IMR-90 (cell line): ENCODE results near the gene INTS3. TPM values are rescaled to one million over a fixed set of nuclear protein-coding genes. Genes with fewer than 3 reads are reported as not detected.

Experiments used
- ATAC-seq: fragments of 200-7000 bp; cut with Tn5 transposase; 2 replicates; pipeline ENCODE4 v1.9.1; 2020; ENCODE audit warnings: low read depth, mild to moderate bottlenecking, moderate library complexity
- BruUV-seq: library from RNA; stranded (reverse); fragments of 400-500 nt; replicated peaks from 2 replicates; lab custom pipeline; 2021; lab: Mats Ljungman, UMichigan
- CTCF ChIA-PET: fragments of 300-600 bp; formaldehyde crosslinking; extraction: SDS; loops from one replicate; lab custom pipeline; 2021; ENCODE audit warnings: antibody characterized with exemption; lab: Yijun Ruan, JAX
- POLR2A ChIA-PET: fragments of 300-600 bp; sonication (Branson Sonifier 250); formaldehyde crosslinking; loops from one replicate; lab custom pipeline; 2022; ENCODE audit warnings: antibody characterized with exemption; ENCODE audit not compliant: unreplicated experiment; lab: Charles Lee
- DNase-seq: peaks from one replicate; pipeline ENCODE4 v3.0.0; 2013
- H2AFZ ChIP-seq: replicated peaks from 2 replicates; pipeline ENCODE3; 2013; ENCODE audit warnings: low read length, mild to moderate bottlenecking; ENCODE audit not compliant: poor library complexity
- H2AK5ac ChIP-seq: 2 replicates; pipeline ENCODE4 v1.6.1; 2013; ENCODE audit warnings: low read depth, low read length, inconsistent platforms
- H2AK9ac ChIP-seq: replicated peaks from 2 replicates; pipeline ENCODE3; 2013; ENCODE audit warnings: mild to moderate bottlenecking, low read depth, low read length, moderate library complexity; ENCODE audit not compliant: poor library complexity
- H2BK120ac ChIP-seq: 2 replicates; pipeline ENCODE4 v1.6.1; 2013; ENCODE audit warnings: low read depth, low read length, inconsistent platforms
- H2BK15ac ChIP-seq: 3 replicates; pipeline ENCODE4 v1.6.1; 2013; ENCODE audit warnings: low read depth, low read length, inconsistent platforms
- H2BK20ac ChIP-seq: 2 replicates; pipeline ENCODE4 v1.6.1; 2013; ENCODE audit warnings: low read depth, mild to moderate bottlenecking, inconsistent platforms, low read length, moderate library complexity
- H2BK5ac ChIP-seq: 2 replicates; pipeline ENCODE4 v1.6.1; 2013; ENCODE audit warnings: mild to moderate bottlenecking, low read depth, low read length, inconsistent platforms; ENCODE audit not compliant: poor library complexity, severe bottlenecking
- H3K14ac ChIP-seq: replicated peaks from 2 replicates; pipeline ENCODE4 v1.6.1; 2013; ENCODE audit warnings: low read depth, low read length, inconsistent platforms
- H3K18ac ChIP-seq: 2 replicates; pipeline ENCODE4 v1.6.1; 2013; ENCODE audit warnings: low read depth, low read length, control low read depth
- H3K23ac ChIP-seq: 2 replicates; pipeline ENCODE4 v1.6.1; 2013; ENCODE audit warnings: low read depth, low read length, inconsistent platforms
- H3K27ac ChIP-seq: 2 replicates; pipeline ENCODE4 v1.5.1; 2013; ENCODE audit warnings: mild to moderate bottlenecking, control low read depth, low read length; ENCODE audit not compliant: insufficient read depth
- H3K27me3 ChIP-seq: 2 replicates; pipeline ENCODE4 v1.6.1; 2013; ENCODE audit warnings: low read length; ENCODE audit not compliant: control insufficient read depth, insufficient read depth
- H3K36me3 ChIP-seq: 2 replicates; pipeline ENCODE4 v1.6.1; 2013; ENCODE audit warnings: low read length, mixed read lengths; ENCODE audit not compliant: control insufficient read depth, insufficient read depth
- H3K4ac ChIP-seq: 2 replicates; pipeline ENCODE4 v1.6.1; 2013; ENCODE audit warnings: low read depth, low read length, inconsistent platforms
- H3K4me1 ChIP-seq: 2 replicates; pipeline ENCODE4 v1.6.1; 2013; ENCODE audit warnings: low read length, mixed read lengths; ENCODE audit not compliant: control insufficient read depth, insufficient read depth
- H3K4me2 ChIP-seq: 2 replicates; pipeline ENCODE4 v1.6.1; 2013; ENCODE audit warnings: low read depth, mild to moderate bottlenecking, control low read depth, low read length, moderate library complexity
- H3K4me3 ChIP-seq: 2 replicates; pipeline ENCODE4 v1.5.1; 2013; ENCODE audit warnings: low read depth, mild to moderate bottlenecking, control low read depth, low read length, moderate library complexity; ENCODE audit not compliant: insufficient read depth
- H3K56ac ChIP-seq: 2 replicates; pipeline ENCODE4 v1.6.1; 2013; ENCODE audit warnings: low read length, inconsistent platforms; ENCODE audit not compliant: insufficient read depth; ENCODE audit errors: extremely low read depth
- H3K79me1 ChIP-seq, 2 experiments: 2 replicates each; pipeline ENCODE4 v1.6.1; 2013; ENCODE audit warnings: low read length in 2 of 2, inconsistent platforms in 1 of 2, low read depth in 1 of 2
- H3K9ac ChIP-seq: 2 replicates; pipeline ENCODE4 v1.6.1; 2013; ENCODE audit warnings: low read depth, low read length, control low read depth
- H3K9me1 ChIP-seq: 2 replicates; pipeline ENCODE4 v1.6.1; 2013; ENCODE audit warnings: low read length, inconsistent platforms; ENCODE audit not compliant: insufficient read depth
- H3K9me3 ChIP-seq: 2 replicates; pipeline ENCODE4 v1.6.1; 2013; ENCODE audit warnings: low read length; ENCODE audit not compliant: control insufficient read depth, insufficient read depth
- H4K20me1 ChIP-seq: 2 replicates; pipeline ENCODE4 v1.6.1; 2013; ENCODE audit warnings: low read length, inconsistent platforms; ENCODE audit not compliant: insufficient read depth
- H4K5ac ChIP-seq: 2 replicates; pipeline ENCODE4 v1.6.1; 2013; ENCODE audit warnings: mild to moderate bottlenecking, low read depth, low read length, control low read depth
- H4K8ac ChIP-seq, 2 experiments: 2 replicates each; pipeline ENCODE4 v1.6.1; 2013; ENCODE audit warnings: low read depth in 2 of 2, low read length in 2 of 2, control low read depth in 1 of 2, inconsistent platforms in 1 of 2
- H4K91ac ChIP-seq: 2 replicates; pipeline ENCODE4 v1.6.1; 2013; ENCODE audit warnings: low read depth, low read length, inconsistent platforms; ENCODE audit not compliant: insufficient read depth
- CTCF ChIP-seq: conservative IDR thresholded peaks from 2 replicates; pipeline ENCODE4 v1.5.1; 2012; ENCODE audit warnings: mild to moderate bottlenecking, low read depth, low read length, improper control_type of control experiment
- FOS ChIP-seq: fragments of 150-350 bp; IDR thresholded peaks from 2 replicates; pipeline ENCODE4 v1.6.1; 2016; ENCODE audit warnings: low read depth, low read length
- MAZ ChIP-seq: IDR thresholded peaks from 2 replicates; pipeline ENCODE4 v1.6.1; 2012; ENCODE audit warnings: low read depth, mild to moderate bottlenecking, low read length, improper control_type of control experiment, moderate library complexity, borderline replicate concordance
- NFE2L2 ChIP-seq: fragments of 150-350 bp; IDR thresholded peaks from 2 replicates; pipeline ENCODE4 v1.6.1; 2016; ENCODE audit warnings: low read depth, mild to moderate bottlenecking, low read length
- SMC3 ChIP-seq: fragments of 150-350 bp; IDR thresholded peaks from 2 replicates; pipeline ENCODE4 v1.6.1; 2016; ENCODE audit warnings: low read depth, mild to moderate bottlenecking, antibody characterized with exemption, low read length, moderate library complexity
- USF2 ChIP-seq: fragments of 150-350 bp; IDR thresholded peaks from 2 replicates; pipeline ENCODE4 v1.6.1; 2017; ENCODE audit warnings: mild to moderate bottlenecking, antibody characterized with exemption, low read length, low read depth
- WGBS, 2 experiments: methylation state at CpG; one replicate each; pipeline versions ENCODE4 v1.1.5 to v1.1.7; 2013; ENCODE audit warnings: missing lambda C conversion rate in 2 of 2; ENCODE audit not compliant: insufficient read length in 1 of 2; ENCODE audit errors: extremely low coverage in 2 of 2; 5-methylcytosine and 5-hydroxymethylcytosine counted together
- dilution Hi-C: fragments of 300-500 bp; cut with HindIII; formaldehyde crosslinking; loops from one replicate; pipeline ENCODE4 v1.14.3; 2018; ENCODE audit warnings: low sequenced_read_pairs; ENCODE audit not compliant: unreplicated experiment
- in situ Hi-C: fragments of 300-500 bp; cut with MboI; formaldehyde crosslinking; loops from 3 replicates; pipeline ENCODE4 v1.14.3; 2019; ENCODE audit warnings: low sequenced_read_pairs, inconsistent platforms, mixed read lengths
- intact Hi-C: fragments of 100-400 bp; cut with micrococcal nuclease; formaldehyde crosslinking; loops from 2 replicates; pipeline ENCODE4 v1.10.0; 2022
- polyA plus RNA-seq, 3 experiments: library from polyadenylated mRNA; depleted of rRNA; stranded (reverse); fragments of >200 nt; gene quantifications; 2 replicates each; pipeline ENCODE4 v1.2.3, GENCODE V29; 2012; ENCODE audit warnings: low replicate concordance in 1 of 3
- total RNA-seq: library from RNA; depleted of rRNA; stranded (reverse); fragments of >200 nt; gene quantifications from 2 replicates; pipeline ENCODE4 v1.2.3, GENCODE V29; 2012

INTS3 gene
- total and polyA plus RNA-seq, 2 of the 4 experiments (the other 2 are of a cell fraction), result 33.5 to 59.4 TPM

- Histone ChIP-seq H2AK9ac (peak overlapping the region; percentile 42), H2AK5ac (no peak overlapping the region), H3K14ac (no peak overlapping the region), H2BK120ac (no peak overlapping the region), H3K9me3 (no peaks in the 10 kb centered on the region), H3K4me3 (no peak overlapping the region), H4K8ac (no peak overlapping the region), H4K20me1 (no peaks in the 10 kb centered on the region), H3K27me3 (no peaks in the 10 kb centered on the region), H2AFZ (no peak overlapping the region), H3K4me2 (no peak overlapping the region), H2BK5ac (no peak overlapping the region), H3K36me3 (peaks cover 43% of the 10 kb centered on the region), H3K27ac (no peak overlapping the region), H3K23ac (no peak overlapping the region), H3K4ac (no peak overlapping the region), H2BK15ac (no peak overlapping the region), H3K79me1 (peaks cover 0 to 5% of the 10 kb centered on the region in 2 experiments; a peak in 2 of 4 replicates), H3K56ac (no peak overlapping the region), H3K18ac (no peak overlapping the region), H2BK20ac (no peak overlapping the region), H3K9me1 (no peaks in the 10 kb centered on the region), H3K4me1 (no peaks in the 10 kb centered on the region), H4K91ac (no peak overlapping the region), H3K9ac (no peak overlapping the region), H4K5ac (no peak overlapping the region)
- intact Hi-C loops, result no loop called here
- TF ChIP-seq MAZ (no peak), USF2 (no peak), CTCF (no peak), SMC3 (no peak), NFE2L2 (no peak), FOS (no peak)
- BruUV-seq, result no TSS peak
- dilution Hi-C loops, result loop anchor here (25.0 kb wide), 1 partner anchor 96 kb away; the partner anchor contains the start of gene GATAD2B
- in situ Hi-C loops, result no loop called here
- no peak for DNase-seq
- WGBS, 2 experiments, result 98% methylated on average over 8 of the region's 13 CpGs; no CpG with 5 or more reads in 1 of the 2 experiments
- CTCF ChIA-PET, result no interaction called here
- POLR2A ChIA-PET, result no interaction called here
- ATAC-seq, result no peak
These were observed 88.5 kb downstream of the INTS3 start for GRCh38 chr1:153816283-153816889.
